NOMO-1 treated with DMSO at 0.1 percent for 48 hours (cell line): ENCODE results near the gene DHX58.

Source experiments
- DNase-seq: peaks from one replicate; lab custom pipeline; 2025; ENCODE audit not compliant: unreplicated experiment; lab: John Stamatoyannopoulos, UW

Gene DHX58

GRCh38 chr17:42111265-42111636, 1.3 kb downstream of the DHX58 start:
- no peak for DNase-seq

DNA sequence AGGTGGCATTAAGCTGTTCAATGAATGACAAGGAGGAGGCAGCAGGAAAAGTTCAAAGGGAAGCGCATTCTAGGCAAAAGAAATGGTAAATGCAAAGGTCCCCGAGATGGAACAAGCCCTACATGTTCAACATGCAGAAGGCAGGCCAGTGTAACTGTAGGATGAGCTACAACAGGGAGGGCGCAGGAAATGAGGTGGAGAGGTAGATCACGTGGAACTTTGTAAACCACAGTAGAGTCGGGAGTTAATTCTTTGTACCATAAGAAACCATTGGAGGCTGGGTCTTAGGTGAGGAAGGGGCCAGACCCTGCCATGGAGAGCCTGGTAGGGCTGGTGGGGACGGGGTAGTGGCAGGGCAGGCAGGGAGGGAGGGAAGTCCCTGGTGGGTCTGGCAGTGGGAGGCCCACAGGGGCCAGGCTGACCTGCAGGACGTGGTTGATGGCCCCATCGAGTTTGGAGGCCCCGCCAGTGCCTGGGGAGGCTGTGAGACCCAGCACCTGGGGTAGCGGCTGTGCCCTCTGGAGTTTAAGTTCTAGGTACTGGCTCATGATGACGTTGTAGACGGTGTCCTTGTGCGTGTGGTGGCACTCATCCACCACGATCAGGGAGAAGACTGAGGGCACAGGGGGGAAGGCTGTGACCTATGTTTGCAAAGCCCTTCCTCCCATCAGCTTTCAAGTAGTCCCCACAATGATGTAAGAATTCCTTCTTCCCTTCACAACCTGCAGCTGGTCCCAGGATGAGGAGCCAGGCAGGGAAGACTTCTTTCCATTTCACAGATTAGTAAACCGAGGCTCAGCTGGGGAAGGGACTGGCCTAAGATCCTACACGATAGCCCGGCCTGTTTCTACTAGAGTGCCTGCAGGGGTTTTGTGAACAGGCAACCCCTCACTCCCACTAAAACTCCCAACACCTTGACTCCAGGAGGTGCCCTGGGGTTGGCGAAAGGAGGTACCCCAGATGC, 1.9 kb downstream of the DHX58 start:
- DNase-seq, result no peak

GRCh38 chr17:42109086-42109485, 3.4 kb downstream of the DHX58 start:
- no peak for DNase-seq

DNA sequence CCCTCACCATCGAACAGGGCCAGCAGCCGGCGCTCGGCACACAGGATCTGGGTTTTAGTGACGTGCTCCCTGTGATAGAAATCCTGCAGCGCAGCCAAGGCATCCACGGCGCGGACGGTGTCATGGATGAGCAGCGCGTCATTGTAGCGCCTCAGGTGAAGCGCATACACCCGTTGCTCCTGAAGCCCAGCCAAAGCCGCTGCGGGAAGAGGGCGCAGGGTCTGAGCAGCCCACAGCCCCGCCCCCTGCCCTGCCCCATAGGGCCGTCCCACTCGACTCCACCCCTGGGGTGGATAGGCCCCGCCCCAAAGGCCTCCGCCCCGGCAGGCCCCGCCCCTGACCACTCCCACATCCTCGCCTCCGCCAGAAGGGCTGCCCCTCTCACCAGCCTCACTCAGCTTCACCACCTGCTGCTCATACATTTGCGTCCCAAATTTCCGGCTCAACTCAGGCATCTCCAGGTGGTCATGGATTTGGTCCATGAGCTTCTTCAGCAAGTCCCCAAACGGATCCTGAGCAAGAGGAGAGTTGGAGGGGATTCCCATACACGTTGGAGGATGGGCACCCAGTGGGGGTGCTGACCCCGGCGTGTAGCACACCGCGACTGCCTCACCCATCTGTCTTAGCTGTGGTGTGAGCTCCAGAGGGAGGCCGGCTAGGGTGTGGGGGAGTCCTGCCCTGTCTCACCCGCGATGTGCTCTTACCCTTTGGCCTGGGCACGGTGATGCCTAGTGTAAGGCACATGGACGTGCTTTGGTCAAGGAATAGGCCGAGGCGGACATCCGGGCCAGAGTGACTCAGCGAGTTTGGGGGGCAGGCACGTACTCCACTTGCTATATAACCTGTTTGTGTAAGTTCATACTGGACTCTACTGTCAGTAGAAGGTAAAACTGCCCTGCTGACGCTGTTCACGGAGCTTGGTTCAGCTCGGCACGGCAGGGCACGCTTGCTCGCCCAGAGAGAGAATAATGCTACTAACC, 4.6 kb downstream of the DHX58 start:
- peak; percentile 67 for DNase-seq

GRCh38 chr17:42107124-42107523, 5.4 kb downstream of the DHX58 start:
- DNase-seq, result no peak

GRCh38 chr17:42106009-42106408, 6.5 kb downstream of the DHX58 start:
- no peak for DNase-seq

GRCh38 chr17:42104264-42104663, 8.2 kb downstream of the DHX58 start:
- DNase-seq, result no peak

DNA sequence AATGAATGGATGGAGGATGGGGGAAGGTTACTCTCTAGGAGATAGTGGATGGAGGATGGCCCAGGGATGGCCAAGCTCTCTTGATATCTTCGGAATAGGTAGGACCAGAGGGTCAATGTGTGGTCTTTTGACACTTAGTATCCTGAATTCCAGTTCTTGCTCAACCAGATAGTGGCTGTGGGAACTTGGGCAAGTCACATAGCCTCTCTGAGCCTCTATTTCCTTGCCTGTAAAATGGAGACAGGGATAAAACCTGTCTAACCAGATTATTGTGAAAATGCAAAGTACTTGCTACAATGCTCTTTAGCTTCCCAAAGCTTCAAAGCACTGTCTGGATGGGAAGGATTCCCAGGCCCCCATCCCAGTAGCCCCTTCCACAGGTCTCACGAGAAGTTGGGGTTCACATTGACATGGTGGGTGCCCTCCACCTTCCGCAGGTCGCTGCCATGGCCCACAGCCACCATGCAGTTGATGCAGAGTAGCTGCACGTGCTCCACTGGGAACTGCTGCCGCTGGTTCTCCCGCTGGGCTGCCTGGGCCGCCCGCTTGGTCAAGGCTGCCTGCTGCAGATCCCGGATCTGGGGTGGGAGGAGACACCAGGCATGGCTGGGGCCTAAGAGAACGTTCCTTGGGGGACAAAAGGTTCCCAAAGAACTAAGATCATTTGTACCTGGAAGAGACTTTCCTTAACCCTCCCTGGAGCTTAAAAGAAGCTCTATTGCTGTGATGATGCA, 9.1 kb downstream of the DHX58 start:
- no peak for DNase-seq

- DNase-seq, result peak; percentile 58
Observed at GRCh38 chr17:42101513-42102292, 10.8 kb downstream of the DHX58 start.

DNA sequence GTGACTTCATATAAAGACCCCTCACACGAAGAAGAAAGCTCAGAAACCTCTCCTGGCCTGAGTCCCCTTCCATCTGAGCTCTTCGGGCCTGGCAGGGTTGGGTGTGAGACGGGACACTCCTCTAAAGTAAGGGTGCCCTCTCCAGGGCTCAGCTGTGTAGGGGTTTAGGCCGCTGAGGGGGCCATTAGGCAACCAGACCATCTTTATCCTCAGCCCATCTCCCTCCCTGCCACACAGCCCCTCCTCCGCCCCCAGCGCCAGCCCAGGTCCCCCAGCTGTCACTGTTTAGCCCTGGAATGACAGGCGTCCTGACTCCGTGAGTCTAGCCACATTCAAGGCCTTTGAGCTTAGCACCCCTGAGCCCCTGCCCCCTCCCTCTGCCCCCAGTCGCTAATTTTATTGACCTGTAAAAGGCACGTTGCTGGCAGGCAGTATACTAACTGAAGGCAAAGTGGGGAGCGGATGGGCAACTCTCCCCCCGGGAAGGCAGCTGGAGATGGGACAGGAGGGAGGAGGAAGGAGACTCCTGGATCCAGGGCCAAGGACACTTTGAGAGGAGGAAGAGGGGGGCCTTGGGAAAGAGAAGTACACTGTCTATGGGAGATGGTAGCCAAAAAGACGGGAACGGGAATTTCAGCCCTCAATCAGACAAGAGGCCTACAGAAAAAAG, 13.6 kb downstream of the DHX58 start:
- no peak for DNase-seq

DNA sequence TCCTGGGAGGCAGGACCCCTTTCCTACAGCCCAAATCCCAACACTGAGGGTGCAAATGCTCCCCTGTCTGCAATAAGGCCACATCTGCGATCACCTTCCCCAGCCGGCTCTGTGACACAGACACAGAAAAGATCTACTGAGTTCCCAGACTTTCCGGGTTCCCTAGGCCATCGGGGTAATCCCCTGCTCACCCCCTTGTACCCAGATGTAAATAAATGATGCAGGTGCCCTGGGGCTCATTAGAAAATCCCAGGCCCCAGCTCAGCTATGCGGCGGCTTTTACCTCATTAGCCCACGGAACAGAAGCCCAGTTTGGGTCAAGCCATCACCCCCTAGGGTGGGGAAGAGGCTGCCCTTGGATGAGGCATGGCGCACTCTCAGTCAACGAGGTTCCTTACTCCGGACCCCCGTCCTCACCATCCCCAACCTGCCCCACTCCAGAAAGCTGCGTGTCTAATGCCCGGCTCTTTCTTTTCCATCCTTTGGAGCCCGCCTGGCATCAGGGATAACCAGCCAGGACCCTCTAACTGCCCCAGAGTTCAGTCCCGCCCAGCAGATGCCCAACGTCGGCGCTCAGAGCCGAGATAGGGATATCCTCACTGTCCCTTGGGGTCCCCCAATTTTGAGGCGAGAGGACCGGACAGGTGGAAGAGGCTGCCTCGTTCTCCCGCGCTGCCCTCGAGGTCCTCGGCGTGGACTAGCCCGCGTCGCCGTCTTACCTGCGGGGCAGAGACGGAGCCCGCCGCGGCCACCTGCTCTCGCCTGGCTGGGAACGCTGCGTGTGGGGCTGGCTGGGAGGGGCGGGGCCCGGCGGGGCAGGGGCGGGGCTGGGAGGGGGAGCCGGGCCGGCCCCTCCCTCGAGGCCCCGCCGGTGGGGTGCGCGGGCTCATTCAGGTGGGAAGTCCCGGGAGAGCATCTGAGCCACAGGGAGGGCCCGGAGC, 14.6 kb downstream of the DHX58 start, which contains the start of gene ZNF385C:
ZNF385C (minus strand) TSS at position 783 of the 941 bp plus-strand sequence. CDS start 35,417 bp downstream, outside the sequence.
- no peak for DNase-seq

- no peak for DNase-seq
Observed at GRCh38 chr17:42096360-42097111, 16.0 kb downstream of the DHX58 start.

DNA sequence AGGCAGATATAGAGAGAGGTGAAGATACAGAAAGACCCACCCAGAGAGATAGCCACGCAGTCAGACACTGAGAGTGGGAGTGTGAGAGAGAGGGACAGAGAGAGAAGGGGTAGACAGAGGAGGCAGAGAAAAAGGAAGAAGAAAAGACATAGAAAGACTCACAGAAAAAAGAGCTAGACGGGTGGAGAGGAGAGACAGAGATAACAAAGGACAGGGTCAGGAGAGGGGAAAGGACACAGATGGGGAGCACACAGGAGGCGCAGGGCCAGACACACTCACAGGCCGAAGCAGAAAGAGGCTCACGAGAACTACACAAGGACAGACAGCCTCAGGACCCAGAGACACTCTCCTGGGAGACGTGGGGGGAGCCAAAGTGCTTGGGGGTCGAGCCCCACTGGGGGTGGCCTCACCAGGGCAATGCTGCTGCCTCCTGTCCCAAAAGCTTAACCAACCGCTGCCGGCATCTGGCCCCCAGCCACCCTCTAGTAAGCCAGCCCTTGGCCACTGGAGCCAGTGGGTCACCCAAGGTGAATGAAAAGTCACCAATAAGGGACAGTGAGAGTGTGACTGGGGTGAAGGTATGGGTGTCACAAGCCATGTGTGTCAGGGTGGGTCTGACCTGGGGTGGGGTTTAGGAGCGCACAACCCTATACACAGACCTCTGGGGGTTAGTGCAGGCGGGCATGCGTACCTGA, 18.0 kb downstream of the DHX58 start:
- no peak for DNase-seq

DNA sequence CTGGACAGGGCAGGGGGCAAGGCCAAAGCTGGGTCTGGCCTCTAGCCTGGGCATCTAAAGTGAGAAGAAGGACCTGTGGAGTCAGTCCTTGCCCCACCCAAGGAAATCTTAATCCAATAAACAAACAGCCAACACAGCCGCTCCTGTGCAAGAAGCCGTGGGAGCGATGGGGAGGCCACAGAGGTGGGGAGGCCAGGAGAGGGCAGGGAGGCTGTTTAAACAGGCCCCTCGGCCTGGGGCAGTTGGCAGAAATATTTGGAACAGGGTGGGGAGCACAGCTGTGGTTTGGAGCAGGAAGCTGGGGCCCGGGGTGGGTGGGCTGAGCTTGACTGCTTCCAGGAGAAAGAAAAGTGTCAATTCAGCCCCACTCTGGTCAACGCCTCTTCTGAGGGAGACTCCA, 19.6 kb downstream of the DHX58 start:
- DNase-seq, result no peak

DNA sequence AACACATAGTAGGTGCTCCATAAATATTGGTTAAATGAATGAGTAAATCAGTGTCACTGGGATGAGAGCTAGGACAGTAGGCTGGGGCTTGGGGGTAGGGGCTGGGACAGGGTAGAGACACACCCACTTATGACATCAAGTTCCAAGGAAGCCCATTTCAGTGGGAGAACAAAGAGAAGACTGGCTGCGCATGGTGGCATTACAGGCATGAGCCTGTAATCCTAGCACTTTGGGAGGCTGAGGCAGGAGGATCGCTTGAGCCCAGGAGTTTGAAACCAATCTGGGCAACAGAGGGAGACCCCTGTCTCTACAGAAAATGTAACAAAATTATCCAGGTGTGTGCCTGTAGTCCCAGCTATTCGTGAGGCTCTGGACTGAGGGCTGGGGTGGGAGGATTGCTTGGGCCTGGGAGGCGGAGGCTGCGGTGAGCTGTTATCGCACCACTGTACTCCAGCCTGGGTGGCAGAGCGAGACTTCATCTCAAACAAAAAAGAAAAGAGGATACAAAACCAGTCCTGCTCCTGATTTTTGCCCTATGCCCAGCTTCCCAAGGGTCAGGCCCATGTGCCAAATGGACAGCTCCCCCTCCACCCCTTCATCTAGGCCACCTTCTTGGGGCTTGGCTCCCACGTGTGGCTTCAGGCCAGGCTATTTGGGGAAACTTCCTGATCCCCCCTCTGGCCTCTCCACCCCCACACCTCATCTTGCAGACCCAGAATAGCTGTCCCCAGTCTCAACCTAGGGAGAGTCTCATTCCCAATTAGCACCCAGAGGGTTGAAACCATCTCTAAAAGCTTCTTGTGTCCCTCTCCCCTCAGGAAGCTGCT, 21.3 kb downstream of the DHX58 start:
- DNase-seq, result no peak

DNA sequence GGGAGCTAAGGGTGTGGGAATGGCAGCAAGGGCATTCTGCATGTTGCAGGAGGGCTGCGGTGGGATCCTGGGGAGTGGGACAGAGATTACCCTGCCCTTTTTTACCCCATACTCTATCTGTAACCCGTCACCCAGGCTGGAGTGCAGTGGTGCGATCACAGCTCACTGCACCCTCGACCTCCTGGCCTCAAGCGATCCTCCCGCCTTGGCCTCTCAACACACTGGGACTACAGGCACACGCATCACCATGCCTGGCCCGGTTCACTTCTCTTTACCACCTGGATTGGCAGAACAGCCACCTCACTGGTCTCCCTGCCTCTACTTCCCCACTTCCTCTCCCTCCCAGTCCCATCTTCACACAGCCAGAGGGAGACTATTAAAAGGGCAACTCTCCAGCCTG, 23.8 kb downstream of the DHX58 start:
- no peak for DNase-seq
